HFFc6 (cell line): Measurements from ENCODE around the gene DCAF16. TPM values are rescaled to one million over a fixed set of nuclear protein-coding genes. Genes with fewer than 3 reads are reported as not detected.

Experiments used
- DNase-seq: peaks from one replicate; pipeline ENCODE4 v3.0.0-alpha.2; 2018
- H3K27ac Mint-ChIP-seq: 2 replicates; pipeline ENCODE4 v1.8.0; 2020; ENCODE audit warnings: mild to moderate bottlenecking, mixed read lengths
- H3K27me3 Mint-ChIP-seq: 2 replicates; pipeline ENCODE4 v1.8.0; 2021; ENCODE audit warnings: mild to moderate bottlenecking, moderate library complexity, mixed read lengths; ENCODE audit not compliant: insufficient read depth
- H3K36me3 Mint-ChIP-seq: 2 replicates; pipeline ENCODE4 v1.8.0; 2021; ENCODE audit warnings: low read depth, mixed read lengths
- H3K4me1 Mint-ChIP-seq: 2 replicates; pipeline ENCODE4 v1.8.0; 2020; ENCODE audit warnings: low read depth, mixed read lengths
- H3K4me3 Mint-ChIP-seq: 2 replicates; pipeline ENCODE4 v1.8.0; 2020; ENCODE audit warnings: mild to moderate bottlenecking, moderate library complexity, mixed read lengths
- H3K9me3 Mint-ChIP-seq: 2 replicates; pipeline ENCODE4 v1.8.0; 2020; ENCODE audit warnings: mild to moderate bottlenecking, mixed read lengths
- total RNA-seq, 6 experiments: library from RNA; stranded (reverse); fragmentation: NEBNext Ultra II Directional; extraction: Animal tissue kit (Norgen Biotek cat#: 25700); gene quantifications; 2 replicates in 1 of 6; 3 replicates in 5 of 6; pipeline ENCODE4 v1.2.3, GENCODE V29; 2021
- TF ChIP-seq, protein P1 (sequence below): fragments of 200-600 bp; sonication (generic); IDR thresholded peaks from 2 replicates; pipeline ENCODE4 v1.5.0; 2021; ENCODE audit warnings: antibody characterized with exemption, mild to moderate bottlenecking

Gene DCAF16
- total RNA-seq, 6 experiments from 2014 or later: 18.0 to 24.0 (median 20.1) TPM

DNA sequence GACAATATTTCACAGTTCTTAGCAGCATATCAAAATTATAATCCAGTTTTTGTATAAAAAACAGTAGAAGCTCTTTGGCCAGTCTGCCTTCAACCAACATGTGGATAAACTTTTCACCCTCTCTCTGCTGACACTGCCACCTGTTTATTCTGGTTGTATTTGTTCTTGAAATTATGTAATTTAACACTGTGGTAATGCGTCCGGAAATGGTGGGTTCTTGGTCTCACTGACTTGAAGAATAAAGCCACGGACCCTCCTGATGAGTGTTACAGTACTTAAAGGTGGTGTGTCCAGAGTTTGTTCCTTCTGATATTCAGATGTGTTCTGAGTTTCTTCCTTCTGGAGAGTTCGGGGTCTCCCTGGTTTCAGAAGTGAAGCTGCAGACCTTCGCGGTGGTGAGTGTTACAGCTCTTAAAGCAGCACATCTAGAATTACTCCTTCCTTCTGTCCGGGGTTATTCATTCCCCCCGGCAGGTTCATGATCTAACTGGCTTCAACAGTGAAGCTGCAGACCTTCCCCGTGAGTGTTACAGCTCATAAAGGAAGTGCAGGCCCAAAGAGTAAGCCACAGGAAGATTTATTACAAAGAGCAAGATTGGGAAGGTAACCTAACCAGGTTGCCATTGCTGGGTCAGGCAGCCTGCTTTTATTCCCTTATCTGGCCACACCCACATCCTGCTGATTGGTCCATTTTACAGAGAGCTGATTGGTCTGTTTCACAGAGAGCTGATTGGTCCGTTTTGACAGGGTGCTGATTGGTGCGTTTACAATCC, 44.9 kb downstream of the DCAF16 start:
- H3K27ac Mint-ChIP-seq: no peak overlapping the region
- no peak overlapping the region for H3K4me3 Mint-ChIP-seq
- peaks cover 5% of the 10 kb centered on the region; the same call in 1 of the 2 replicates for H3K36me3 Mint-ChIP-seq
- no peak for DNase-seq
- peaks cover 9% of the 10 kb centered on the region for H3K9me3 Mint-ChIP-seq
- no peaks in the 10 kb centered on the region for H3K4me1 Mint-ChIP-seq
- peaks cover 3% of the 10 kb centered on the region for H3K27me3 Mint-ChIP-seq
- TF ChIP-seq, protein P1, sequence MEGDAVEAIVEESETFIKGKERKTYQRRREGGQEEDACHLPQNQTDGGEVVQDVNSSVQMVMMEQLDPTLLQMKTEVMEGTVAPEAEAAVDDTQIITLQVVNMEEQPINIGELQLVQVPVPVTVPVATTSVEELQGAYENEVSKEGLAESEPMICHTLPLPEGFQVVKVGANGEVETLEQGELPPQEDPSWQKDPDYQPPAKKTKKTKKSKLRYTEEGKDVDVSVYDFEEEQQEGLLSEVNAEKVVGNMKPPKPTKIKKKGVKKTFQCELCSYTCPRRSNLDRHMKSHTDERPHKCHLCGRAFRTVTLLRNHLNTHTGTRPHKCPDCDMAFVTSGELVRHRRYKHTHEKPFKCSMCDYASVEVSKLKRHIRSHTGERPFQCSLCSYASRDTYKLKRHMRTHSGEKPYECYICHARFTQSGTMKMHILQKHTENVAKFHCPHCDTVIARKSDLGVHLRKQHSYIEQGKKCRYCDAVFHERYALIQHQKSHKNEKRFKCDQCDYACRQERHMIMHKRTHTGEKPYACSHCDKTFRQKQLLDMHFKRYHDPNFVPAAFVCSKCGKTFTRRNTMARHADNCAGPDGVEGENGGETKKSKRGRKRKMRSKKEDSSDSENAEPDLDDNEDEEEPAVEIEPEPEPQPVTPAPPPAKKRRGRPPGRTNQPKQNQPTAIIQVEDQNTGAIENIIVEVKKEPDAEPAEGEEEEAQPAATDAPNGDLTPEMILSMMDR: no peak

DNA sequence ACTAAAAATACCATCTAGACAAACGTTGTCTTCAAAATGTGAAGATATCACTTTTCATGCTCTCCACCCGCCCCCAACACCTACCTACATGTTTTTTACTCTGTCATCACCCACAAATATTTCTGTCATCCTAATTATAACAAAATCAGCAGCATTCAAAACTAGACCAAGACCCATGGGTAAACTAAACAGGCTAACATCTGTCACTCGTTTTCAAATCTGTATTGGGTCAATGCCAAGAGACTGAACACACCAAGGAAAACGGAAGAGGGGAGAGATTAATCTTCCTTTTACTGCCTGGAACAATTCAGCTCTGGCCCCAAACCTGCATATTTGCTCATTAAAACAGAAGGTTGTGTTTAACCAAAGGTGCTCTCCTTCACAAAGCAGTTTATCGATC, 46.6 kb downstream of the DCAF16 start:
- H3K27me3 Mint-ChIP-seq: peaks cover 9% of the 10 kb centered on the region
- TF ChIP-seq, protein P1: no peak
- H3K36me3 Mint-ChIP-seq: peaks cover 5% of the 10 kb centered on the region; the same call in 1 of the 2 replicates
- H3K4me1 Mint-ChIP-seq: no peaks in the 10 kb centered on the region
- no peak overlapping the region for H3K4me3 Mint-ChIP-seq
- DNase-seq: no peak
- H3K9me3 Mint-ChIP-seq: peaks cover 9% of the 10 kb centered on the region
- H3K27ac Mint-ChIP-seq: no peak overlapping the region

DNA sequence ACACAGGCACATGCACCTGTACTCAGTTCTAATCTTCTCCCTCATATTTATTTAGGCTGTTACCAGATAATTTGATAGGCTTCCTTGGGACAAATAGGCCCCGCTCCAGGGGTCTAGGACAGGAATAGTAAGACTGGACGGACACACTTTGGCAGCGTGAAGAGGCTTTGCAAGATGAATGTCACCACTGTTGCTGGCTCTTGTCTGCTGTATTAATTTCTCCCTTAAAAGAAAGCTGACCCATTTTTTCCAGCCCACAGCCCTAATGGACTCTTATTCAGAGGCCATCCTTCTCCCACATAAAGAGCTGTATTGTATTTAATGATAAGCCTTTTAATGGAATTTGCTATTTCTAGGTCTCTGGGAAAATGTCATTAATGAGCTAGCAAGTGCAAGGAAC, 47.1 kb downstream of the DCAF16 start:
- TF ChIP-seq, protein P1: no peak
- Mint-ChIP-seq H3K9me3 (peaks cover 9% of the 10 kb centered on the region), H3K27me3 (peaks cover 9% of the 10 kb centered on the region), H3K4me1 (no peaks in the 10 kb centered on the region), H3K27ac (no peak overlapping the region), H3K36me3 (peaks cover 5% of the 10 kb centered on the region; the same call in 1 of the 2 replicates), H3K4me3 (no peak overlapping the region)
- DNase-seq: no peak

DNA sequence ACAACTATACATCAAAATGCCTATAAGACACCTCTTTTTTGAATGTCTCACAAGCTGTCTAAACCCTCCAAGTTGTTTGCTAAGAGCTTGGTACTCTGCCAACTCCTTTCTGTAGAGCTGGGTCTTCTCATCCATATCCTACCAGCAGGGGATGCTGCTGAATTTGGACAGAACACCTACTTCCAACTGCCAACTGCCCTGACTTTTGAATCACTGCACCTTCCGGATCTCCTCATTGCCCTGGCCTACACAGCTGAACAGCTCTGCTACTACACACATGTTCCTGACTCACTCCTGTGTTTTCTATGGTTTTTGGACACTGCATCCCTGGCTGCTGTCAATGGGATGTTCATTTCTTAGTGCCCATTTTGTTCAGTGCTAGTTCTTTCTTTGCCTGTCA, 47.8 kb downstream of the DCAF16 start:
- H3K27ac Mint-ChIP-seq: no peak overlapping the region
- H3K9me3 Mint-ChIP-seq: peaks cover 9% of the 10 kb centered on the region
- peak; percentile 48 for DNase-seq
- H3K36me3 Mint-ChIP-seq: peaks cover 5% of the 10 kb centered on the region; the same call in 1 of the 2 replicates
- H3K27me3 Mint-ChIP-seq: peaks cover 10% of the 10 kb centered on the region
- no peak overlapping the region for H3K4me3 Mint-ChIP-seq
- TF ChIP-seq, protein P1: peak; percentile 66
- H3K4me1 Mint-ChIP-seq: no peaks in the 10 kb centered on the region

DNA sequence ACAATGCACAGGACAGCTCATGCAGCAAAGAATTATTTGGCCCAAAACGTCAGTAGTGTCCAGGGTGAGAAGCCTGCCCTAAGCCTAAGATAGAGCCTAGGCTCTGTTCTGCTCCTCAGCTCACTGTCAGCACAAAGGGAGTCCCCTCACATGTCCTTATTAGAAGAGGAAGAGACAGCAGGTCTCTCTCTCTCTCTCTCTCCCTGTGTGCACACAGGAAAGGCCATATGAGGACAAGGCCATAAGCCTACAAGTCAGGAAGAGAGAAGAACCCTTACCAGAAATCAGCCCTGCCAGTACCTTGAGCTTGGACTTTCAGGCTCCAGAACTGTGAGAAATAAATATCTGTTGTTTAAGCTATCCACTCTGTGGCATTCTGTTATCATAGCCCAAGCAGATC, 49.5 kb downstream of the DCAF16 start:
- H3K27ac Mint-ChIP-seq: no peak overlapping the region
- H3K4me3 Mint-ChIP-seq: no peak overlapping the region
- H3K27me3 Mint-ChIP-seq: peaks cover 13% of the 10 kb centered on the region
- no peak for DNase-seq
- peaks cover 4% of the 10 kb centered on the region for H3K9me3 Mint-ChIP-seq
- peaks cover 5% of the 10 kb centered on the region; the same call in 1 of the 2 replicates for H3K36me3 Mint-ChIP-seq
- H3K4me1 Mint-ChIP-seq: no peaks in the 10 kb centered on the region
- TF ChIP-seq, protein P1: no peak
